Rectal smooth muscle tissue (tissue), 1 donor: ENCODE measurements around the gene ACAP3.

Source experiments
- H3K27ac ChIP-seq: one replicate; pipeline ENCODE4 v1.7.0; 2013; ENCODE audit warnings: low read depth, low read length, inconsistent platforms
- H3K27me3 ChIP-seq: one replicate; pipeline ENCODE4 v1.7.0; 2013; ENCODE audit warnings: low read length; ENCODE audit not compliant: control insufficient read depth, insufficient read depth
- H3K36me3 ChIP-seq: one replicate; pipeline ENCODE4 v1.7.0; 2013; ENCODE audit warnings: low read length; ENCODE audit not compliant: control insufficient read depth, insufficient read depth
- H3K4me1 ChIP-seq: one replicate; pipeline ENCODE4 v1.7.0; 2013; ENCODE audit warnings: low read length; ENCODE audit not compliant: control insufficient read depth, insufficient read depth
- H3K4me3 ChIP-seq: one replicate; pipeline ENCODE4 v1.7.0; 2013; ENCODE audit warnings: low read length
- H3K9ac ChIP-seq: one replicate; pipeline ENCODE4 v1.7.0; 2013; ENCODE audit warnings: low read length

ACAP3 gene

GRCh38 chr1:1295154-1295923, 12.4 kb downstream of the ACAP3 start:
- H3K9ac ChIP-seq, result no peak overlapping the region
- no peak overlapping the region for H3K27ac ChIP-seq
- H3K4me1 ChIP-seq, result no peaks in the 10 kb centered on the region
- H3K4me3 ChIP-seq, result no peak overlapping the region
- H3K36me3 ChIP-seq, result no peaks in the 10 kb centered on the region
- no peaks in the 10 kb centered on the region for H3K27me3 ChIP-seq

- H3K27ac ChIP-seq, result no peak overlapping the region
- H3K4me3 ChIP-seq, result no peak overlapping the region
- no peaks in the 10 kb centered on the region for H3K36me3 ChIP-seq
- H3K27me3 ChIP-seq, result no peaks in the 10 kb centered on the region
- H3K4me1 ChIP-seq, result no peaks in the 10 kb centered on the region
- no peak overlapping the region for H3K9ac ChIP-seq
These were observed 13.4 kb downstream of the ACAP3 start for GRCh38 chr1:1294250-1294890.

GRCh38 chr1:1293263-1294249, 14.2 kb downstream of the ACAP3 start:
- H3K4me1 ChIP-seq, result no peaks in the 10 kb centered on the region
- no peaks in the 10 kb centered on the region for H3K36me3 ChIP-seq
- H3K9ac ChIP-seq, result no peak overlapping the region
- H3K27ac ChIP-seq, result no peak overlapping the region
- no peaks in the 10 kb centered on the region for H3K27me3 ChIP-seq
- H3K4me3 ChIP-seq, result no peak overlapping the region

GRCh38 chr1:1292851-1293250, 14.9 kb downstream of the ACAP3 start:
- no peaks in the 10 kb centered on the region for H3K36me3 ChIP-seq

GRCh38 chr1:1292442-1292779, 15.3 kb downstream of the ACAP3 start:
- no peaks in the 10 kb centered on the region for H3K36me3 ChIP-seq
- H3K27ac ChIP-seq, result no peak overlapping the region
- no peaks in the 10 kb centered on the region for H3K4me1 ChIP-seq
- H3K9ac ChIP-seq, result no peak overlapping the region
- H3K4me3 ChIP-seq, result no peak overlapping the region
- H3K27me3 ChIP-seq, result no peaks in the 10 kb centered on the region

More at GRCh38 chr1:1292851-1293250, 14.9 kb downstream of the ACAP3 start:
- Histone ChIP-seq H3K27me3 (no peaks in the 10 kb centered on the region), H3K4me3 (no peak overlapping the region), H3K9ac (no peak overlapping the region), H3K27ac (no peak overlapping the region), H3K4me1 (no peaks in the 10 kb centered on the region)

- no peak overlapping the region for H3K4me3 ChIP-seq
- H3K4me1 ChIP-seq, result no peaks in the 10 kb centered on the region
- H3K36me3 ChIP-seq, result no peaks in the 10 kb centered on the region
- peaks cover 3% of the 10 kb centered on the region for H3K27me3 ChIP-seq
- H3K9ac ChIP-seq, result no peak overlapping the region
- H3K27ac ChIP-seq, result no peak overlapping the region
These were observed 15.9 kb downstream of the ACAP3 start for GRCh38 chr1:1291548-1292441.

- Histone ChIP-seq H3K27me3 (peaks cover 3% of the 10 kb centered on the region), H3K4me1 (no peaks in the 10 kb centered on the region), H3K36me3 (no peaks in the 10 kb centered on the region), H3K27ac (no peak overlapping the region), H3K4me3 (no peak overlapping the region), H3K9ac (no peak overlapping the region)
These were observed 16.7 kb downstream of the ACAP3 start for GRCh38 chr1:1291023-1291528.

- no peak overlapping the region for H3K4me3 ChIP-seq
- H3K27ac ChIP-seq, result no peak overlapping the region
- no peak overlapping the region for H3K9ac ChIP-seq
- H3K27me3 ChIP-seq, result peaks cover 10% of the 10 kb centered on the region
- no peaks in the 10 kb centered on the region for H3K36me3 ChIP-seq
- H3K4me1 ChIP-seq, result no peaks in the 10 kb centered on the region
These were observed 17.4 kb downstream of the ACAP3 start for GRCh38 chr1:1290238-1290731.

- H3K9ac ChIP-seq, result no peak overlapping the region
- H3K27me3 ChIP-seq, result peaks cover 16% of the 10 kb centered on the region
- H3K36me3 ChIP-seq, result no peaks in the 10 kb centered on the region
- no peak overlapping the region for H3K4me3 ChIP-seq
- no peak overlapping the region for H3K27ac ChIP-seq
- H3K4me1 ChIP-seq, result no peaks in the 10 kb centered on the region
These were observed 20.2 kb downstream of the ACAP3 start for GRCh38 chr1:1287288-1288110.

GRCh38 chr1:1286313-1287261, 21.1 kb downstream of the ACAP3 start:
- Histone ChIP-seq H3K4me1 (no peaks in the 10 kb centered on the region), H3K4me3 (no peak overlapping the region), H3K36me3 (no peaks in the 10 kb centered on the region), H3K27ac (no peak overlapping the region), H3K27me3 (peaks cover 16% of the 10 kb centered on the region), H3K9ac (no peak overlapping the region)
